Skeletal muscle satellite cell (primary cell): ENCODE data around the gene TBL2.

Source experiments
- H3K27me3 ChIP-seq: 2 replicates; pipeline ENCODE4 v1.7.0; 2013; ENCODE audit warnings: low read length; ENCODE audit not compliant: control insufficient read depth, insufficient read depth
- H3K36me3 ChIP-seq: 2 replicates; pipeline ENCODE4 v1.7.0; 2013; ENCODE audit warnings: mild to moderate bottlenecking, control low read depth, low read length; ENCODE audit not compliant: insufficient read depth
- H3K4me1 ChIP-seq: 2 replicates; pipeline ENCODE4 v1.7.0; 2013; ENCODE audit warnings: low read length; ENCODE audit not compliant: control insufficient read depth, insufficient read depth
- H3K4me2 ChIP-seq: 2 replicates; pipeline ENCODE4 v1.7.0; 2013; ENCODE audit warnings: mild to moderate bottlenecking, low read length
- H3K4me3 ChIP-seq: 2 replicates; pipeline ENCODE4 v1.7.0; 2013; ENCODE audit warnings: low read length
- H3K9ac ChIP-seq: 2 replicates; pipeline ENCODE4 v1.7.0; 2013; ENCODE audit warnings: mild to moderate bottlenecking, low read depth, low read length, moderate library complexity
- H3K9me3 ChIP-seq: replicated peaks from 2 replicates; pipeline ENCODE4 v1.7.0; 2013; ENCODE audit warnings: mild to moderate bottlenecking, control low read depth, low read length

Gene TBL2

GRCh38 chr7:73522105-73522872, 56.1 kb downstream of the TBL2 start, which contains the start of gene BAZ1B:
BAZ1B (minus strand) TSS chr7:73522293; CDS start chr7:73521933, 360 bp downstream.
- Histone ChIP-seq H3K27me3 (no peaks in the 10 kb centered on the region), H3K4me2 (peak within 1 kb of the TSS; percentile 97), H3K9me3 (no peaks in the 10 kb centered on the region), H3K4me3 (peak within 1 kb of the TSS; percentile 79), H3K36me3 (peaks cover 8% of the 10 kb centered on the region), H3K4me1 (peaks cover 28% of the 10 kb centered on the region), H3K9ac (peak within 1 kb of the TSS; percentile 80)

- Histone ChIP-seq H3K4me2 (peak overlapping the region; percentile 97), H3K9me3 (no peaks in the 10 kb centered on the region), H3K9ac (peak overlapping the region; percentile 80), H3K4me1 (peaks cover 28% of the 10 kb centered on the region), H3K36me3 (peaks cover 14% of the 10 kb centered on the region), H3K27me3 (no peaks in the 10 kb centered on the region), H3K4me3 (peak overlapping the region; percentile 79)
These were observed 56.7 kb downstream of the TBL2 start for GRCh38 chr7:73521636-73522104.

- Histone ChIP-seq H3K4me2 (peak overlapping the region; percentile 97), H3K9ac (peak overlapping the region; percentile 80), H3K4me3 (peak overlapping the region; percentile 79)
These were observed 57.4 kb downstream of the TBL2 start for GRCh38 chr7:73520673-73521635.

GRCh38 chr7:73519867-73520672, 58.3 kb downstream of the TBL2 start:
- Histone ChIP-seq H3K36me3 (peaks cover 30% of the 10 kb centered on the region), H3K9ac (peak overlapping the region; percentile 80), H3K27me3 (no peaks in the 10 kb centered on the region), H3K4me3 (peak overlapping the region; percentile 79), H3K4me2 (peak overlapping the region; percentile 97), H3K9me3 (no peaks in the 10 kb centered on the region), H3K4me1 (peaks cover 28% of the 10 kb centered on the region)

More at GRCh38 chr7:73520673-73521635, 57.4 kb downstream of the TBL2 start:
- Histone ChIP-seq H3K9me3 (no peaks in the 10 kb centered on the region), H3K27me3 (no peaks in the 10 kb centered on the region), H3K36me3 (peaks cover 21% of the 10 kb centered on the region), H3K4me1 (peaks cover 28% of the 10 kb centered on the region)

- H3K9me3 ChIP-seq, result no peaks in the 10 kb centered on the region
- H3K9ac ChIP-seq, result no peak overlapping the region
- peak overlapping the region; percentile 79 for H3K4me3 ChIP-seq
- peaks cover 28% of the 10 kb centered on the region for H3K4me1 ChIP-seq
- peaks cover 43% of the 10 kb centered on the region for H3K36me3 ChIP-seq
- peak overlapping the region; percentile 97 for H3K4me2 ChIP-seq
- no peaks in the 10 kb centered on the region for H3K27me3 ChIP-seq
These were observed 59.9 kb downstream of the TBL2 start for GRCh38 chr7:73518470-73518869.
